HepG2 (cell line): ENCODE data around the gene DNTTIP2. TPM values are rescaled to one million over a fixed set of nuclear protein-coding genes. Genes with fewer than 3 reads are reported as not detected.

Source experiments
- BCL3 ChIP-seq: sonication (generic); formaldehyde crosslinking; IDR thresholded peaks from 2 replicates; pipeline ENCODE4 v1.5.1; 2020; ENCODE audit warnings: mild to moderate bottlenecking, missing genetic modification reagents, moderate library complexity
- DRAP1 ChIP-seq: IDR thresholded peaks from 2 replicates; pipeline ENCODE4 v1.6.1; 2016; ENCODE audit warnings: missing genetic modification reagents, missing compliant biosample characterization
- MTA1 ChIP-seq: sonication (generic); formaldehyde crosslinking; IDR thresholded peaks from 2 replicates; pipeline ENCODE4 v1.4.0; 2020; ENCODE audit warnings: missing genetic modification reagents, mild to moderate bottlenecking, borderline replicate concordance
- NFYB ChIP-seq: sonication (generic); formaldehyde crosslinking; IDR thresholded peaks from 2 replicates; pipeline ENCODE4 v1.4.0; 2020; ENCODE audit warnings: missing genetic modification reagents
- ZBTB4 ChIP-seq: sonication (generic); formaldehyde crosslinking; IDR thresholded peaks from 2 replicates; pipeline ENCODE4 v1.4.0; 2020; ENCODE audit warnings: missing genetic modification reagents, mild to moderate bottlenecking, borderline replicate concordance
- ZNF552 ChIP-seq: sonication (generic); formaldehyde crosslinking; IDR thresholded peaks from 2 replicates; pipeline ENCODE4 v1.9.0; 2022; ENCODE audit warnings: missing genetic modification reagents, mild to moderate bottlenecking, borderline replicate concordance
- ZNF589 ChIP-seq: sonication (generic); formaldehyde crosslinking; conservative IDR thresholded peaks from 2 replicates; pipeline ENCODE4 v1.8.0; 2022; ENCODE audit warnings: mild to moderate bottlenecking, moderate library complexity, missing genetic modification reagents
- ZNF605 ChIP-seq: sonication (generic); formaldehyde crosslinking; IDR thresholded peaks from 2 replicates; pipeline ENCODE4 v1.8.0; 2022; ENCODE audit warnings: mild to moderate bottlenecking, missing genetic modification reagents
- ZSCAN31 ChIP-seq: sonication (generic); formaldehyde crosslinking; IDR thresholded peaks from 2 replicates; pipeline ENCODE4 v1.5.0; 2020; ENCODE audit warnings: low read depth, mild to moderate bottlenecking, missing genetic modification reagents
- polyA plus RNA-seq, 8 experiments: library from polyadenylated mRNA; depleted of rRNA in 3 of 8; stranded (reverse) in 7 of 8; unstranded in 1 of 8; fragments of >200 nt; fragmentation: Illumina TruSeq in 4 of 8; extraction: Trizol in 4 of 8; gene quantifications; 2 replicates each; pipeline versions ENCODE4 v1.2.1 to v1.2.3, GENCODE V29; 2011 to 2016; ENCODE audit warnings: low read depth in 4 of 8, missing spikeins in 1 of 8, mixed read lengths in 1 of 8; ENCODE audit not compliant: insufficient read depth in 1 of 8
- total RNA-seq, 5 experiments: library from RNA; depleted of rRNA; stranded (reverse); fragments of >200 nt; fragmentation: Illumina TruSeq; extraction: Trizol; gene quantifications; 2 replicates each; pipeline ENCODE4 v1.2.3, GENCODE V29; 2016; ENCODE audit warnings: low read depth in 1 of 5
- TF ChIP-seq, protein P1 (sequence below): sonication (generic); formaldehyde crosslinking; IDR thresholded peaks from 2 replicates; pipeline ENCODE4 v1.9.0; 2021; ENCODE audit warnings: missing genetic modification reagents, mild to moderate bottlenecking, borderline replicate concordance
- TF ChIP-seq, protein P2 (sequence below): sonication (generic); formaldehyde crosslinking; IDR thresholded peaks from 2 replicates; pipeline ENCODE4 v1.5.1; 2020; ENCODE audit warnings: missing genetic modification reagents, mild to moderate bottlenecking, borderline replicate concordance
- TF ChIP-seq, protein P3 (sequence below): sonication (generic); formaldehyde crosslinking; IDR thresholded peaks from 2 replicates; pipeline ENCODE4 v1.5.1; 2020; ENCODE audit warnings: mild to moderate bottlenecking, missing genetic modification reagents, borderline replicate concordance
- TF ChIP-seq, protein P4 (sequence below): sonication (generic); formaldehyde crosslinking; conservative IDR thresholded peaks from 2 replicates; pipeline ENCODE4 v1.8.1; 2023; ENCODE audit warnings: missing genetic modification reagents

Gene DNTTIP2
- total and polyA plus RNA-seq, 2 of the 13 experiments (the other 11 are each of a cell fraction or from before 2014, with no cell fraction given) = 11.4 to 63.3 TPM

GRCh38 chr1:93846992-93847810 is 31.8 kb downstream of the DNTTIP2 start (continued):
- TF ChIP-seq ZNF589 (CRISPR knock-in tag) = no peak
- 0 out of 2 replicates have a peak, but pooled peaks have one; percentile 17 for TF ChIP-seq BCL3 (CRISPR knock-in tag)
- TF ChIP-seq, protein P1, sequence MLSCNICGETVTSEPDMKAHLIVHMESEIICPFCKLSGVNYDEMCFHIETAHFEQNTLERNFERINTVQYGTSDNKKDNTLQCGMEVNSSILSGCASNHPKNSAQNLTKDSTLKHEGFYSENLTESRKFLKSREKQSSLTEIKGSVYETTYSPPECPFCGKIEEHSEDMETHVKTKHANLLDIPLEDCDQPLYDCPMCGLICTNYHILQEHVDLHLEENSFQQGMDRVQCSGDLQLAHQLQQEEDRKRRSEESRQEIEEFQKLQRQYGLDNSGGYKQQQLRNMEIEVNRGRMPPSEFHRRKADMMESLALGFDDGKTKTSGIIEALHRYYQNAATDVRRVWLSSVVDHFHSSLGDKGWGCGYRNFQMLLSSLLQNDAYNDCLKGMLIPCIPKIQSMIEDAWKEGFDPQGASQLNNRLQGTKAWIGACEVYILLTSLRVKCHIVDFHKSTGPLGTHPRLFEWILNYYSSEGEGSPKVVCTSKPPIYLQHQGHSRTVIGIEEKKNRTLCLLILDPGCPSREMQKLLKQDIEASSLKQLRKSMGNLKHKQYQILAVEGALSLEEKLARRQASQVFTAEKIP = no peak
- TF ChIP-seq, protein P2, sequence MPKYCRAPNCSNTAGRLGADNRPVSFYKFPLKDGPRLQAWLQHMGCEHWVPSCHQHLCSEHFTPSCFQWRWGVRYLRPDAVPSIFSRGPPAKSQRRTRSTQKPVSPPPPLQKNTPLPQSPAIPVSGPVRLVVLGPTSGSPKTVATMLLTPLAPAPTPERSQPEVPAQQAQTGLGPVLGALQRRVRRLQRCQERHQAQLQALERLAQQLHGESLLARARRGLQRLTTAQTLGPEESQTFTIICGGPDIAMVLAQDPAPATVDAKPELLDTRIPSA (CRISPR knock-in tag) = 0 out of 2 replicates have a peak, but pooled peaks have one; percentile 20
- TF ChIP-seq ZNF605 = no peak
- TF ChIP-seq NFYB = peak; percentile 56; the same call in 1 of the 2 replicates
- peak; percentile 51; the same call in 1 of the 2 replicates for TF ChIP-seq DRAP1 (CRISPR knock-in tag)
- TF ChIP-seq, protein P3, sequence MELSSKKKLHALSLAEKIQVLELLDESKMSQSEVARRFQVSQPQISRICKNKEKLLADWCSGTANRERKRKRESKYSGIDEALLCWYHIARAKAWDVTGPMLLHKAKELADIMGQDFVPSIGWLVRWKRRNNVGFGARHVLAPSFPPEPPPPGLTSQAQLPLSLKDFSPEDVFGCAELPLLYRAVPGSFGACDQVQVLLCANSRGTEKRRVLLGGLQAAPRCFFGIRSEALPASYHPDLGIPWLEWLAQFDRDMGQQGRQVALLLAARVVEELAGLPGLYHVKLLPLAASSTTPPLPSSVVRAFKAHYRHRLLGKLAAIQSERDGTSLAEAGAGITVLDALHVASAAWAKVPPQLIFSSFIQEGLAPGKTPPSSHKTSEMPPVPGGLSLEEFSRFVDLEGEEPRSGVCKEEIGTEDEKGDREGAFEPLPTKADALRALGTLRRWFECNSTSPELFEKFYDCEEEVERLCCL (CRISPR knock-in tag) = peak; percentile 78; the same call in 1 of the 2 replicates
- no peak for TF ChIP-seq ZNF552 (CRISPR knock-in tag)
- TF ChIP-seq MTA1 (CRISPR knock-in tag) = no peak; the same call in 1 of the 2 replicates
- TF ChIP-seq, protein P4, sequence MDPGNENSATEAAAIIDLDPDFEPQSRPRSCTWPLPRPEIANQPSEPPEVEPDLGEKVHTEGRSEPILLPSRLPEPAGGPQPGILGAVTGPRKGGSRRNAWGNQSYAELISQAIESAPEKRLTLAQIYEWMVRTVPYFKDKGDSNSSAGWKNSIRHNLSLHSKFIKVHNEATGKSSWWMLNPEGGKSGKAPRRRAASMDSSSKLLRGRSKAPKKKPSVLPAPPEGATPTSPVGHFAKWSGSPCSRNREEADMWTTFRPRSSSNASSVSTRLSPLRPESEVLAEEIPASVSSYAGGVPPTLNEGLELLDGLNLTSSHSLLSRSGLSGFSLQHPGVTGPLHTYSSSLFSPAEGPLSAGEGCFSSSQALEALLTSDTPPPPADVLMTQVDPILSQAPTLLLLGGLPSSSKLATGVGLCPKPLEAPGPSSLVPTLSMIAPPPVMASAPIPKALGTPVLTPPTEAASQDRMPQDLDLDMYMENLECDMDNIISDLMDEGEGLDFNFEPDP = no peak; the same call in 1 of the 2 replicates
- TF ChIP-seq ZBTB4 (CRISPR knock-in tag) = no peak; the same call in 1 of the 2 replicates
- TF ChIP-seq ZSCAN31 (CRISPR knock-in tag) = no peak
